Panc1 (cell line): ENCODE results near the gene TMEM87B.

ENCODE experiments used
- POLR2AphosphoS5 ChIP-seq: IDR thresholded peaks from 2 replicates; pipeline ENCODE4 v1.6.1; 2012; ENCODE audit warnings: mild to moderate bottlenecking, low read depth, low read length, moderate library complexity
- SIN3A ChIP-seq: IDR thresholded peaks from 2 replicates; pipeline ENCODE4 v1.6.1; 2012; ENCODE audit warnings: low read depth, mild to moderate bottlenecking, low read length, moderate library complexity, borderline replicate concordance; ENCODE audit not compliant: insufficient read depth
- TCF7L2 ChIP-seq: IDR thresholded peaks from 2 replicates; pipeline ENCODE4 v1.6.1; 2011; ENCODE audit warnings: mild to moderate bottlenecking, low read depth, low read length, inconsistent platforms
- TF ChIP-seq, protein P1 (sequence below): fragments of 450-650 bp; IDR thresholded peaks from 2 replicates; pipeline ENCODE4 v1.5.1; 2017; ENCODE audit warnings: mild to moderate bottlenecking
- TF ChIP-seq, protein P2 (sequence below), 2 experiments: IDR thresholded peaks; 2 replicates each; pipeline ENCODE4 v1.6.1; 2011 to 2012; ENCODE audit warnings: low read depth in 2 of 2, control low read depth in 1 of 2, low read length in 1 of 2, mild to moderate bottlenecking in 1 of 2, moderate library complexity in 1 of 2; ENCODE audit not compliant: insufficient read depth in 1 of 2

DNA sequence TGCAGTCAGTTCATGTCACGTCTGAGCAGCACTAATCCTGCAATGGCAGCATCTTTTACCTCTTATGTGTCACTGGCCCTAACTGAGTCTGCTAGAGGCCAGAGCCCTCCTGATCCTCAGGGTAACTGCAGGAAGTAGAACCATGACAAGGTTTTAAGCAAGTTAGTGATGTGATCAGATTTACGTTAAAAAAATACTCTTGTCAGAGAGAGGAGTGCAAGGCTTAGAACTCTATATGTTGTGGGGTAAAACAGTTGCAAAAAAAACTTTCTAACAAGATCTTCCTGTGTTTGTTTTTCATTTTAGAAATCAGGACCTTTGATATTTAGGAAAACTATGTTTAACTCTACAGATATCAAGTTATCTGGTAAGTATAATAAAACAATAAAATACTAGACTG lies 4.6 kb downstream of the TMEM87B start:
- TF ChIP-seq SIN3A (no peak), POLR2AphosphoS5 (no peak), TCF7L2 (no peak)
- TF ChIP-seq, protein P1, sequence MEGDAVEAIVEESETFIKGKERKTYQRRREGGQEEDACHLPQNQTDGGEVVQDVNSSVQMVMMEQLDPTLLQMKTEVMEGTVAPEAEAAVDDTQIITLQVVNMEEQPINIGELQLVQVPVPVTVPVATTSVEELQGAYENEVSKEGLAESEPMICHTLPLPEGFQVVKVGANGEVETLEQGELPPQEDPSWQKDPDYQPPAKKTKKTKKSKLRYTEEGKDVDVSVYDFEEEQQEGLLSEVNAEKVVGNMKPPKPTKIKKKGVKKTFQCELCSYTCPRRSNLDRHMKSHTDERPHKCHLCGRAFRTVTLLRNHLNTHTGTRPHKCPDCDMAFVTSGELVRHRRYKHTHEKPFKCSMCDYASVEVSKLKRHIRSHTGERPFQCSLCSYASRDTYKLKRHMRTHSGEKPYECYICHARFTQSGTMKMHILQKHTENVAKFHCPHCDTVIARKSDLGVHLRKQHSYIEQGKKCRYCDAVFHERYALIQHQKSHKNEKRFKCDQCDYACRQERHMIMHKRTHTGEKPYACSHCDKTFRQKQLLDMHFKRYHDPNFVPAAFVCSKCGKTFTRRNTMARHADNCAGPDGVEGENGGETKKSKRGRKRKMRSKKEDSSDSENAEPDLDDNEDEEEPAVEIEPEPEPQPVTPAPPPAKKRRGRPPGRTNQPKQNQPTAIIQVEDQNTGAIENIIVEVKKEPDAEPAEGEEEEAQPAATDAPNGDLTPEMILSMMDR, result no peak
- TF ChIP-seq, protein P2, sequence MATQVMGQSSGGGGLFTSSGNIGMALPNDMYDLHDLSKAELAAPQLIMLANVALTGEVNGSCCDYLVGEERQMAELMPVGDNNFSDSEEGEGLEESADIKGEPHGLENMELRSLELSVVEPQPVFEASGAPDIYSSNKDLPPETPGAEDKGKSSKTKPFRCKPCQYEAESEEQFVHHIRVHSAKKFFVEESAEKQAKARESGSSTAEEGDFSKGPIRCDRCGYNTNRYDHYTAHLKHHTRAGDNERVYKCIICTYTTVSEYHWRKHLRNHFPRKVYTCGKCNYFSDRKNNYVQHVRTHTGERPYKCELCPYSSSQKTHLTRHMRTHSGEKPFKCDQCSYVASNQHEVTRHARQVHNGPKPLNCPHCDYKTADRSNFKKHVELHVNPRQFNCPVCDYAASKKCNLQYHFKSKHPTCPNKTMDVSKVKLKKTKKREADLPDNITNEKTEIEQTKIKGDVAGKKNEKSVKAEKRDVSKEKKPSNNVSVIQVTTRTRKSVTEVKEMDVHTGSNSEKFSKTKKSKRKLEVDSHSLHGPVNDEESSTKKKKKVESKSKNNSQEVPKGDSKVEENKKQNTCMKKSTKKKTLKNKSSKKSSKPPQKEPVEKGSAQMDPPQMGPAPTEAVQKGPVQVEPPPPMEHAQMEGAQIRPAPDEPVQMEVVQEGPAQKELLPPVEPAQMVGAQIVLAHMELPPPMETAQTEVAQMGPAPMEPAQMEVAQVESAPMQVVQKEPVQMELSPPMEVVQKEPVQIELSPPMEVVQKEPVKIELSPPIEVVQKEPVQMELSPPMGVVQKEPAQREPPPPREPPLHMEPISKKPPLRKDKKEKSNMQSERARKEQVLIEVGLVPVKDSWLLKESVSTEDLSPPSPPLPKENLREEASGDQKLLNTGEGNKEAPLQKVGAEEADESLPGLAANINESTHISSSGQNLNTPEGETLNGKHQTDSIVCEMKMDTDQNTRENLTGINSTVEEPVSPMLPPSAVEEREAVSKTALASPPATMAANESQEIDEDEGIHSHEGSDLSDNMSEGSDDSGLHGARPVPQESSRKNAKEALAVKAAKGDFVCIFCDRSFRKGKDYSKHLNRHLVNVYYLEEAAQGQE (IDR thresholded peaks at IDR 0.05; ENCODE audit: insufficient read depth in 1 of 2, low read depth in 2 of 2, low read length in 1 of 2), result no peak
